ENCODE measurements around the gene SIK3.

Gene SIK3

GRCh38 chr11:117076941-117077691 lies 21.1 kb downstream of the SIK3 start:
- DNase-seq = no peak
- Histone ChIP-seq H4K20me1 (ENCODE audit: insufficient read depth, low read length) (peaks cover 17% of the 10 kb centered on the region; the same call in 1 of the 2 replicates), H3K27me3 (ENCODE audit: insufficient read depth, low read length, poor library complexity) (no peaks in the 10 kb centered on the region), H3K4me3 (ENCODE audit: low read depth in 1 of 2, low read length in 2 of 2) (no peak overlapping the region), H2AFZ (ENCODE audit: low read depth, low read length) (no peak overlapping the region), H3K27ac (ENCODE audit: low read length) (no peak overlapping the region), H3K4me1 (ENCODE audit: insufficient read depth, low read length) (no peaks in the 10 kb centered on the region), H3K79me2 (ENCODE audit: insufficient read depth, low read length) (peaks cover 65% of the 10 kb centered on the region), H3K4me2 (ENCODE audit: insufficient read depth, low read length) (no peak overlapping the region), H3K9me3 (ENCODE audit: insufficient read depth, low read length, severe bottlenecking) (no peaks in the 10 kb centered on the region), H3K9ac (ENCODE audit: low read depth, low read length) (no peak overlapping the region), H3K36me3 (ENCODE audit: insufficient read depth, low read length) (no peaks in the 10 kb centered on the region)
- ATAC-seq (ENCODE audit: insufficient read depth, low read depth) = no peak
- TF ChIP-seq CTCF (IDR thresholded peaks at IDR 0.05; ENCODE audit: borderline replicate concordance, extremely low read depth, low read length, poor library complexity, severe bottlenecking) (no peak), EZH2 (IDR thresholded peaks at IDR 0.05; ENCODE audit: borderline replicate concordance, low read depth, low read length, severe bottlenecking) (no peak)

- Histone ChIP-seq H3K9me3 (ENCODE audit: insufficient read depth, low read length, severe bottlenecking) (no peaks in the 10 kb centered on the region), H3K36me3 (ENCODE audit: insufficient read depth, low read length) (no peaks in the 10 kb centered on the region), H2AFZ (ENCODE audit: low read depth, low read length) (no peak overlapping the region), H3K27ac (ENCODE audit: low read length) (no peak overlapping the region), H3K9ac (ENCODE audit: low read depth, low read length) (no peak overlapping the region), H4K20me1 (ENCODE audit: insufficient read depth, low read length) (peaks cover 19% of the 10 kb centered on the region), H3K4me1 (ENCODE audit: insufficient read depth, low read length) (no peaks in the 10 kb centered on the region), H3K4me2 (ENCODE audit: insufficient read depth, low read length) (no peak overlapping the region), H3K27me3 (ENCODE audit: insufficient read depth, low read length, poor library complexity) (no peaks in the 10 kb centered on the region), H3K4me3 (ENCODE audit: low read depth in 1 of 2, low read length in 2 of 2) (no peak overlapping the region), H3K79me2 (ENCODE audit: insufficient read depth, low read length) (peaks cover 59% of the 10 kb centered on the region)
- ATAC-seq (ENCODE audit: insufficient read depth, low read depth) = no peak
- no peak for DNase-seq
- TF ChIP-seq EZH2 (IDR thresholded peaks at IDR 0.05; ENCODE audit: borderline replicate concordance, low read depth, low read length, severe bottlenecking) (no peak), CTCF (IDR thresholded peaks at IDR 0.05; ENCODE audit: borderline replicate concordance, extremely low read depth, low read length, poor library complexity, severe bottlenecking) (no peak)
Measured at GRCh38 chr11:117075186-117075585, 23.0 kb downstream of the SIK3 start.

GRCh38 chr11:117074119-117074518 lies 24.1 kb downstream of the SIK3 start:
- H3K27ac ChIP-seq (ENCODE audit: low read length) = no peak overlapping the region
- H3K4me2 ChIP-seq (ENCODE audit: insufficient read depth, low read length) = no peak overlapping the region
- H3K4me1 ChIP-seq (ENCODE audit: insufficient read depth, low read length) = no peaks in the 10 kb centered on the region
- DNase-seq (no peak), ATAC-seq (ENCODE audit: insufficient read depth, low read depth) (no peak)
- TF ChIP-seq EZH2 (IDR thresholded peaks at IDR 0.05; ENCODE audit: borderline replicate concordance, low read depth, low read length, severe bottlenecking) (no peak), CTCF (IDR thresholded peaks at IDR 0.05; ENCODE audit: borderline replicate concordance, extremely low read depth, low read length, poor library complexity, severe bottlenecking) (no peak)
- H3K9ac ChIP-seq (ENCODE audit: low read depth, low read length) = no peak overlapping the region
- H4K20me1 ChIP-seq (ENCODE audit: insufficient read depth, low read length) = peaks cover 23% of the 10 kb centered on the region
- no peaks in the 10 kb centered on the region for H3K9me3 ChIP-seq (ENCODE audit: insufficient read depth, low read length, severe bottlenecking)
- H3K36me3 ChIP-seq (ENCODE audit: insufficient read depth, low read length) = no peaks in the 10 kb centered on the region
- H3K27me3 ChIP-seq (ENCODE audit: insufficient read depth, low read length, poor library complexity) = no peaks in the 10 kb centered on the region
- H3K79me2 ChIP-seq (ENCODE audit: insufficient read depth, low read length) = peaks cover 51% of the 10 kb centered on the region
- H2AFZ ChIP-seq (ENCODE audit: low read depth, low read length) = no peak overlapping the region
- H3K4me3 ChIP-seq (ENCODE audit: low read depth in 1 of 2, low read length in 2 of 2) = no peak overlapping the region
